Measurements from ENCODE around the gene ADAMTSL5. TPM values are rescaled to one million over a fixed set of nuclear protein-coding genes. Genes with fewer than 3 reads are reported as not detected.
"Not testable (repeated sequence)": the region's sequence is repeated elsewhere in the genome, so short reads cannot be mapped to it uniquely, and the experiment has no call there.

ADAMTSL5 gene
- total RNA-seq, 4 donors from 2014 or later: 2.6 to 3.7 (median 2.7) TPM; not detected in 1

DNA sequence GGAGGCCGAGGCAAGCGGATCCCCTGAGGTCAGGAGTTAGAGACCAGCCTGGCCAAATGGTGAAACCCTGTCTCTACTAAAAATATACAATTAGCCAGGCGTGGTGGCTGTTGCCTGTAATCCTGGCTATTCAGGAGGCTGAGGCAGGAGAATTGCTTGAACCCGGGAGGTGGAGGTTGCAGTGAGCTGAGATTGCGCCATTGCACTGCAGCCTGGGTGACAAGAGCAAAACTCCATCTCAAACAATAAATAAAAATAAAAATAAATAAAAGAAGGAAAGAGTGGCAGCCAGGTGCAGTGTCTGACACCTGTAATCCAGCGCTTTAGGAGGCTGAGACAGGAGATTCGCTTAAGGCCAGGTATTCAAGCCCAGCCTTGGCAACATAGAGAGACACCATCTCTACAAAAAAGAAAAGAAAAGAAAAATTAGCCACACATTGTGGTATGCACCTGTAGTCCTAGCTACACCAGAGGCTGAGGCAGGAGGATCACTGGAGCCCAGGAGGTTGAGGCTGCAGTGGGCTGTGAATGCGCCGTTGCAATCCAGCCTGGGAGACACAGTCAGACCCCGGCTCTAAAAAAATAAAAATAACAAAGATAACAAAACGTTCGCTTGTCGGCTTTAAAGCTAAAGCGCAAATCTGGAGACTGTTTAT is 10.3 kb downstream of the ADAMTSL5 start:
- H3K4me3 ChIP-seq: no peak overlapping the region
- H3K27ac ChIP-seq: no peak overlapping the region
- no peaks in the 10 kb centered on the region for H3K36me3 ChIP-seq
- H3K27me3 ChIP-seq: peaks cover 55% of the 10 kb centered on the region
- TF ChIP-seq CTCF (IDR thresholded peaks at IDR 0.05) (no peak), POLR2A (IDR thresholded peaks at IDR 0.05) (no peak), POLR2AphosphoS5 (IDR thresholded peaks at IDR 0.05) (no peak), EP300 (IDR thresholded peaks at IDR 0.05; ENCODE audit: low read depth) (no peak)
- intact Hi-C loops (cut with DNase I; ENCODE audit: low total_unique reads) (no loop called here), in situ Hi-C loops (cut with MboI; ENCODE audit: low pct_ligation_motif_present in 1 of 4, low pct_unique_long_range_greater_than_20kb in 1 of 4, low sequenced_read_pairs in 3 of 4) (no loop called here)
- 47 to 79% methylated on average over 4 to 14 of the region's 14 CpGs for WGBS, 2 donors (ENCODE audit: low coverage in 1 of 2)
- no peak for DNase-seq
- peaks cover 0 to 13% (median 7%) of the 10 kb centered on the region in 4 donors for H3K4me1 ChIP-seq
- no peaks in the 10 kb centered on the region for H3K9me3 ChIP-seq

GRCh38 chr19:1501200-1501595 is 11.6 kb downstream of the ADAMTSL5 start:
- WGBS, 2 donors (ENCODE audit: low coverage in 1 of 2): 54% methylated on average over 9 of the region's 9 CpGs; no CpG with 5 or more reads in 1 of the 2 donors
- Histone ChIP-seq H3K4me3 (no peak overlapping the region), H3K9me3 (no peaks in the 10 kb centered on the region), H3K27ac (no peak overlapping the region), H3K36me3 (no peaks in the 10 kb centered on the region), H3K27me3 (peaks cover 67% of the 10 kb centered on the region), H3K4me1 (peaks cover 0 to 10% (median 5%) of the 10 kb centered on the region in 4 donors)
- intact Hi-C loops (cut with DNase I; ENCODE audit: low total_unique reads) (no loop called here), in situ Hi-C loops (cut with MboI; ENCODE audit: low pct_ligation_motif_present in 1 of 4, low pct_unique_long_range_greater_than_20kb in 1 of 4, low sequenced_read_pairs in 3 of 4) (no loop called here)
- TF ChIP-seq POLR2A (IDR thresholded peaks at IDR 0.05) (no peak), CTCF (IDR thresholded peaks at IDR 0.05) (no peak), POLR2AphosphoS5 (IDR thresholded peaks at IDR 0.05) (no peak), EP300 (IDR thresholded peaks at IDR 0.05; ENCODE audit: low read depth) (no peak)
- no peak for DNase-seq

GRCh38 chr19:1499231-1499630 is 13.6 kb downstream of the ADAMTSL5 start:
- Histone ChIP-seq H3K4me1 (peaks cover 0 to 10% (median 5%) of the 10 kb centered on the region in 4 donors), H3K27me3 (peaks cover 60% of the 10 kb centered on the region)
- DNase-seq; intact Hi-C loops (cut with DNase I; ENCODE audit: low total_unique reads); H3K9me3 ChIP-seq; in situ Hi-C loops (cut with MboI; ENCODE audit: low pct_ligation_motif_present in 1 of 4, low pct_unique_long_range_greater_than_20kb in 1 of 4, low sequenced_read_pairs in 3 of 4); H3K4me3 ChIP-seq; H3K36me3 ChIP-seq; H3K27ac ChIP-seq: not testable (repeated sequence)
- no CpG with 5 or more reads among the region's 34 CpGs for WGBS, 2 donors (ENCODE audit: low coverage in 1 of 2)

DNA sequence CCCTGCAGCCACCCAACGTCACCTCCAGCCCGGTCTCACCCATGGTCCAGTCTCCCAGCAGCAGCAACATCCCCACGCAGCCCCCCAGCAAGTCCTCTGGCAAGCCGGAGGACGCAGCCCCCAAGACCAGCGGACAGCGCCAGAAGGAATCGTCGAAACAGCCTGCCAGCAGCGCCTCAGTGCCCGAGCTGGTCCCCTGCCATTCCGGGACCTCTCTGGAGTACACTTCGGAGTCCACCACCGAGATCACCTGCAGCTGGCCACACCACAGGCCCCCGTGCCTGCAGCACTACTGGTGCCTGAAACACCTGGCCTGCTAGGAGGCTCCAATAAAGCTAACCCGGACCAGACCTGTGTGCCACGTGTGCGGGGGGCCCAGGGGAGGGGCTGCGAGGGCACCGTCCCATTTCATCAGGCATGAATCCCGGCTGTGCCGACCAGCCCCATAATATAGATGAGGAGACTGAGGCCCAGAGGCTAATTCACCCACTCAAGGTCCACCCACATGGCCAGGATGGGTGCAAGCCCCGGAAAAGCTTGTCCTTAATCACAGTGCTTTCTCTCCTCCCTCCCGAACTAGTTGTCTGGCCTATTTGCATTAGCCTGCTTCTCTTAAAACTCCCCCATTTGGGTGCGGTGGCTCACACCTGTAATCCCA is 15.1 kb downstream of the ADAMTSL5 start:
- Histone ChIP-seq H3K27ac (no peak overlapping the region), H3K9me3 (no peaks in the 10 kb centered on the region), H3K4me1 (no peaks in the 10 kb centered on the region), H3K36me3 (no peaks in the 10 kb centered on the region), H3K4me3 (no peak overlapping the region), H3K27me3 (peaks cover 51% of the 10 kb centered on the region)
- DNase-seq: no peak
- in situ Hi-C loops (cut with MboI; ENCODE audit: low pct_ligation_motif_present in 1 of 4, low pct_unique_long_range_greater_than_20kb in 1 of 4, low sequenced_read_pairs in 3 of 4): no loop called here
- intact Hi-C loops (cut with DNase I; ENCODE audit: low total_unique reads): no loop called here
- TF ChIP-seq POLR2A (IDR thresholded peaks at IDR 0.05) (no peak), POLR2AphosphoS5 (IDR thresholded peaks at IDR 0.05) (no peak), EP300 (IDR thresholded peaks at IDR 0.05; ENCODE audit: low read depth) (no peak), CTCF (IDR thresholded peaks at IDR 0.05) (no peak)
- WGBS, 2 donors (ENCODE audit: low coverage in 1 of 2): 91% methylated on average over 19 of the region's 25 CpGs; no CpG with 5 or more reads in 1 of the 2 donors

All from transverse colon (tissue), 4 donors.